Right renal pelvis (tissue), 4 donors: ENCODE data around the gene GSTO2. TPM values are rescaled to one million over a fixed set of nuclear protein-coding genes. Genes with fewer than 3 reads are reported as not detected.

ENCODE experiments used
- DNase-seq, 4 donors: peaks; one replicate each; pipeline ENCODE4 v3.0.0-alpha.2; 2013; ENCODE audit warnings: low read depth in 4 of 4, low spot score in 3 of 4, missing footprints in 1 of 4
- polyA plus RNA-seq, 4 donors: library from polyadenylated mRNA; unstranded; fragments of 120-200 nt; gene quantifications; one replicate each; pipeline ENCODE4 v1.2.1, GENCODE V29; 2013; ENCODE audit not compliant: insufficient read length in 4 of 4

GSTO2 gene
- polyA plus RNA-seq, 4 donors: 27.9 to 34.1 (median 31.4) TPM

DNA sequence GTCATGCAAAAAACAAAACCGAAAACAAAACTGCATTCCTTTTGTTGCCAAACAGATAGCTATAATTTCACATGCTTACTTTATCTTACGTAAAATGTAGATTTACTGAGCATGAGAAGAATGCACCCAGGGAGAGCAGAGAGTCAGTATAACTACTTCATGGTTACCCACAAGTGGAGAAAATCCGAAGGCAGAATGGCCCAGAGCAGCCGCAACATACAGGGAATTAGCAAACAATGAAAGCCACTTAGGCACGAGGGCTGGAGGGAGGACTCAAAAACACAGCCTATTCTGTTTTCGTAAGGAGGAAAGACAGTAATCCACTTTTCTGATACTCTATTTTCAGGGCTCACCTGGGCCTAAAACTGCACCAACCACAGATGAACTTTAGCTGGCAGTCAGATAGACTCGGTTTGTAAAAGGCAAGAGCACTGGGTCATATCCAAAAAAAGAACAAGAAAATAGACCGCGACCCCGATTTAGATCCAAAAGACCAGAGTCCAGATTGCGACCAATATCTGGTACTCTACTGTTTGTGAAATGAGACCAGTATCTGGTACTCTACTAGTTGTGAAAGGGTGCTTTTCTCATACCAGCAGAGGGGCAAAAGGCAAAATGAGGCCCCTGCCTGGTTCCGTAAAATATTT is 68.0 kb downstream of the GSTO2 start:
- no peak for DNase-seq

DNA sequence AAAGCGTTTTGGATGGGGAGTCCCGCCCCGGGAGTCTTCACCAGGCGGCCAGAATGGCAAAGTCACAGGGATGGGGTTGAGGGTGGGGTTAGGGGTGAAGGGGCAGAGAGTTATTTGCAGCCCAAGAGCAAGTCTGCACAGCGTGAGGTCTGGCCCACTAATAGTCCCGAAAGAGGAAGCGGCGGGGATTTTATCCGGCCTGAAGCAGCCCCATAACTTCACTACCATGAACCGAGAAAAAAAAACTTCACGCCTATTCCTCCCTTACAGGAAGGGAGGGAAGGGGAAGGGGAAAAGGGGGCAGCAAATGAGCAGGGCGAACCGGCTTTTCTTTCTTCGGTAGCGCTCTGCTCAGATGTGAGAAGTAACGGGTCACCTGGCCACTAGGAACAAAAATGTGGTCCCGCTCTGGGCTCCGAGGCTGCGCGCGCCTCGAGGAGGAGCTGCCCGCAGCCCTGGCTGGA is 68.6 kb downstream of the GSTO2 start:
- DNase-seq: no peak

DNA sequence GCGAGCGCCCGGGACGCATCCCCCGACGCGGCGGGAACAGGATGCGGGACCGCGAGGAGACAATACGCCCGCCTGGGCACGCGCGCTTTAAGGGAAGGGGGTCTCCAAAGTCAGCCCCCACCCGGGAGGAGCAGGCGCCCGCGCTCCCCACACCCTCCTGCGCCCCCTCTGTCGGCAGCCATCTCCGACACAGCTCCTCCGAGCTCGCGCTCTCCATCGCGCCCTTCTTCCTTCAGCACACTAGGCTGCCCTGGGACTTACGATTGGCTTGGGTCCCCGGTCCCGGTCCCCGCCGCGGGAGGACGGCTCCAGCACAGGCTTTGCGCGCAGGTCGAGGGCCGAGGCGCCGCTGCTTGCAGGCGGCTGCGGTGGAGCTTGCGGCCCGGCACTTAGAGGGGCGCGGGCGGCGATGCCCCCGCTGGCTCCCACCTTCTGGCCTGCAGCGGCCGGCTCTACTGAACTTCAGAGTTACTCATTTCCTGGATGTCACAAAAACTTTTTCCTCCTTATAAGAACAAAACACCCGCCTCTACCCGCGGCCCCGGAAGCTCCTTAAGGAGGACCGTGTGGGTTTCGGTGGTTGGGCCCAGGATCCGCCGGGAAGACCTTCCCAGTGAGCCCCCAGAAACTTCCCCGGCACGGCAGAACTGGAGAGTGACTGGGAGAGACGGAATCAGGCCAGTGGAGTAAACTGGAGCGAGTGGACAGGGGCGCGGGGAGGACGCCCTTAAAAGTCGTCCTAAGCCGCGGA is 69.2 kb downstream of the GSTO2 start, which contains the start of gene ITPRIP:
TSS of gene ITPRIP (minus strand) at position 481 of the 751 bp plus-strand sequence. CDS start 22,414 bp downstream, outside the sequence.
- no peak for DNase-seq

DNA sequence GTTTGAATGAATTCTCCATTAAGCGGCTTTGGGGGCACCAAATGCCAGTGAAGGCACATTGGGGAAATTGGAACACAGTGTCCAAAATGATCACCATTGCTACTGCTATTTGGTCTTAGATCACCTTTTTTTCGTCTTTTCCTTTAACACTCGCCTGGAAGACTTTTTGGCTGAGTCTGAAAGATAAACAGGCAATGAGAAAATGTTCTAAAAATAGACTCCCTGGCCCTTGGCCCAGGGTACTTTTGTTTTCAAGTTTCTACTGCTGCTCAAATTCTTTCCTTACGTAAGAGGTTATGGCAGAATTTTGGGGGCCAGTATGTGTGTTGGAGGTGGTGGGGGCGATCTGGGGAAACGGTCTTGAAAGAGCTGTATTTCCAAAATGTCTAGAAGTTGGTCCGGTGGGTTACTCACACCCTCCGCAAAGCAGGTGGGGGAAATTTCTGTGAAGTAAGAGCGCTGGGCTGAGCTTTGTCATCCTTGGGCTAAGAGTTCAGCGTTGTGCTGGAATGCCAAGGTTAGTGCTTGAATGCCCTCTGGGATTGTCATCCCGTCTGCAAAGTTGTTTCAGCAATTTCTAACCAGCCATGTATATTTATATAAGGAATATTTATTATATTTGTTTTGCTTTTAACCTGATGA is 70.6 kb downstream of the GSTO2 start:
- DNase-seq: peak in 1 of 4 donors; percentile 76

DNA sequence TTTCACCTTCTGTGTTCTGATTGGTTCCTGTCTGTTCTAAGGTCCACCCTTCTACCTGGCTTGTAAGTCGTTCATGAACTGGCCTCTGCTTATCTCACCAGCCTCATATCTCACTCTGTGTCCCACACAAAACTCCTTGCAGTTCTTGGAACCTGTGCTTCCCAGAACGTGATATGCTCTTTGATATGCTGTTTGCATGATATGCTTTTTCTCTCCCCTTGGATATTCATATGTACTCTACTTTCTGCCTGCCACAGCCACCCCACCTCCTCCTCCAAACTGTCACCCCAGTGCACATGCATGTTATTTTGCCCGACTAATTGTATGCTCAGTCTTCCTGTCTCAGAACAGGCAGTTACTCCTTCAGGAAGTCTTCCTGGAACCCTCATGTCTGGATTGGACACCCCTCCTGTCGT is 71.1 kb downstream of the GSTO2 start:
- DNase-seq: no peak

DNA sequence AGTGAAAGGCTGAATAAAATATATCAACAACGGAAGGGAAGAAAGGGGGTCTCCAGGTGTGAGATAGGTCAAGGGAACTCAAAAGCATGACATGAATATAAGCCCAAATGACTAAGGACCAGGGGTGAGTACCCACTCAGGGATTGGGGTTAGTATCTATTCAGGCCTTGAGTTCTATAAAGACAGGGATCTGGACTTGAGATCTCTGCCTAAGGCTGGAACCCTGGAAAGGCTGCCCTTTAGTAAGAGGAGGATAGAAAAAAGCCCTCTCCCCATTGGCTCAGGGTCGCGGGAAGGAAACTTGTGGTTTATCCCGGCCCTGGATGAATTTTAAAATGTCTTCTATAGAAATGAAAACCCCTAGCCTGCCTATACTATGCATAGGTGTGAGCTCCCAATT is 71.7 kb downstream of the GSTO2 start:
- DNase-seq: no peak

DNA sequence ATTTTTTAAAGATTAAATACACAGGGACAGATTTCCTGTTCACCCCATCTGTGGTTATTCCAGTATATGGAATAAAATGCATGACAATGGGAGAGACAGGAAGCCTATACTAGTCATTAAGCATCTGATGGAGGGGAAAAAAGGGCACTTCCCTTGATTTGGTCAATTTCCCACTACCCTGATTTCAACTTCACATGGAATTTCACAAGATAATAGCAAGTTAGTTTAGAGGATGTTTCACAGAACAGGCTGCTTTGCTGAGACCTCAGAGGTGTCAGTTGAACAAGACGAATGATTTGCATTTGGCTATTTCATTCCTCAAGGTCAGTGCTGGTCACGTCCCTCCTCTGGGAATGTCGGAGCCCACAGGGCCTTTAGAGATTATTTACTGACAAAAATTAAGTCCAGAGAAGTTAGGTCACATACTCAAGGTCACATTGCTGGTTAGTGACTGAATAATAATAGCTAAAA is 74.0 kb downstream of the GSTO2 start:
- no peak for DNase-seq

DNA sequence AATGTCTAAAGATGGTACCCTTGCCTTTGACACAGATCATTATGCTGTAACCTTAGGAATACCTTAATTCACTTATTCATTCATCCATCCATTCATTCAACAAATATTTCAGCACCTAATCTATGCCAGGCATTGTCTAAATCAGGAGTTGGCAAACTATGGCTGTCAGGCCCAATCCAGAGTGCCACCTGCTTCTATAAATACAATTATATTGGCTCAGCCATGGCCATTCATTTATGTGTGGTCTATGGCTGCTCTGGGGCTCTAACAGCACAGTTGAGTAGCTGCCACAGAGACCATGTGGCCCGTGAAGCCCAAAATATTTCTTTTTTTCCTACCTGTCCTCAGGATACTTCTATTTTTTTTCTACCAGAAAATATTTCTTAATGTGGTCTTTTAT is 75.2 kb downstream of the GSTO2 start:
- no peak for DNase-seq

DNA sequence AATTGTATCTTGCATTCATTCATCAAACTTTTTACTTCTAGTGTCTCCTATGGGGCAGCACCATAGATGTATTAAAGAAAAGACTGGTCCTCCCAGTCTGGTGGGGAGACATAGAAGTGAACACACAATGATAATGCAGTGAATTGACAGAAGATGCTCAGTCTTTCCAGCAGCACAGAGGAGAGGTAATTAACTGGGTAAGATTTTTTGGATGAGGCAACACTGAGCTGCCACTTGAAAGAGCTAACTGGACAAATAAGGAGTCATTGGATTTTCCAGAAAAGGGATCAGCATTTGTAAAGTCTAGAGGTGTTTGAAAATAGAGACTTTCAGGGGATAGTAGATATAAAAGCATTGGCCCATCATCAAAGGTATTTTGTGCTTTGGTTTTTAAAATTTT is 76.5 kb downstream of the GSTO2 start:
- DNase-seq: no peak

DNA sequence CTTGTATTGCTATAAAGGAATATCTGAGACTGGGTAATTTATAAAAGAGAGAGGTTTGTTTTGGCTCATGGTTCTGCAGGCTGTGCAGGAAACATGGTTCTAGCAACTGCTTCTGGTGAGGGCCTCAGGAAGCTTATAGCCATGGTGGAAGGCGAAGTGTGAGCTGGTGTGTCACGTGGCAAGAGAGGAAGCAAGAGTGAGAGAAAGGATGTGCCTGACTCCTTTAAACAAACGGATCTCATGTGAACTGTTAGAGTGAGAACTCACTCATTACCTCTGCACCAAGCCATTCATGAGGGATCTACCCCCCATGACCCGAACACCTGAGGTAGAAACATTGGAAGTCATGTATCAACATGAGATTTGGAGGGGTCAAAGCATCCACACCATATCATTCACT is 77.0 kb downstream of the GSTO2 start:
- DNase-seq: no peak

DNA sequence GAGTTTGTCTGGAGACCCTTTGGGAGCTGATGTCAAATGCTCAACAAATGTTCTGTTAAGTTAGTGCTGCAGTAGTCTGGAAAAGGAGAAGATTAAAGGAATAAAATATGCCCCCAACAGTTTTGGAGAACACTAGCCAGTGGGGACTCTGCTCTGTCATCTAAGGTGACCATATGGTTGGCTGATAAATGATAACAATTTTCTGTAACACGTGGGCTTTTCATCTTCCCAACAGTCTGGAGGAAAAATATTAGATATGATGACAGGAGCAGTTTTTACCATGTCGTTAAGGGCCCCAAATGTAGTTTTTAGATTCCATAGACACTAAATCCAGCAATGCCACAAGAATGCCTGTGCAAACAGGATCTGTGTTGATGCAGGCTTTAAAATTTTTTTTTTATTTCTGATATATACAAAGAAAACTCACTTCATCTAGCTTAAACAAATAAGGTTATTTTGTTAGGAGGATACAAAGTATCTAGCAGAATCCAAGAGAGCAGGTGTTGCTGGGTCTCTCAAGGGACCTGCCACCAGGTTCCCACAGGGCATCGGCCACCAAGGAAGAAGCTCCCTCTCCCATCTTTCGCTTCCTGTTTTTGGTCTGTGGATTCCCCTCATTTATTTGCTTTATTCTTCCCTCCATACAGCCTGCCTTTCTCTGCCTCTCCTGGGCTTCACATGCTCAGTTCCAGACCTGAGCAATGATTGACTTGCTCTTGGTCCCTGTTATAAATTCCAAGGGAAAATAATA is 78.5 kb downstream of the GSTO2 start:
- no peak for DNase-seq

DNA sequence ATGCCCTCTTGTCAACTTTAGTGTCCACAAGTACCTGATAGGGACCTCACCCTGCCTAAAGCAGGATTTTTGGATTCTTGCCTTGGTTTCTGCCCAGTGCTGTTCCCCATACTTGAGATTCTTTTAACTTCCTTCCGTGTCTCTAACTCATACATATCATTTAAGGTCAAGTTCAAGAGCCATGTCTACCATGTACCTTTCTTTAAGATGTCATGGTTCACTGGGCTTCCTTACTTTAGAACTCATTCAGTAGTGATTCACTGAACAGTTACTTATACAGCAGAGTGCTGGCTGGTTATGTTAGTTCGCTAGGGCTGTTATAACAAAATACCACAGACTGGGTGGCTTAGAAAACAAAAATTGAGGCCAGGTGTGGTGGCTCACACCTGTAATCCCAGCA is 79.6 kb downstream of the GSTO2 start:
- no peak for DNase-seq

DNA sequence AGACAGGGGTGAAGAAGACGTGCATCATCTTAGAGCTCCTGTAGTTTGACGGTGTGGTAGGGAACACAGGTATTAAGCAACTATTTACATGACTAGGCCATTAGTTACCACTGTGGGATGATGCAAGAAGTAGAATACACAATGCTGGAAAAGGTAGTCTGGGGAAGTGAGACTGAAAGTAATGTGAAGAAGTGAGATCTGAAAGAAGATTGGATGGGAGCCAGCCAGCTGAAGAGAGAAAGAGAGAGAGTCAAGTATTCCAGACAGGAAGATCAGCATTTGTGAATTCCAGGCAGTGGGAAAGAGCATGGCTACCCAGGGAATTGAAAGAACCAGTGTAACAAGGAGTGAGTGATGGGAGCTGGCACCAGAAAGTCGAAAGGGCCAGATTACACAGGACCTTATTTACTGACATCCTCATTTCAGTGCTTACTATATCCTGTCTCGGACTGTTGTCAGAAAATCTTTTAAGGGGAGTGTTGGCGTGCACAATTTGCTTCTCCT is 80.7 kb downstream of the GSTO2 start:
- DNase-seq: no peak

DNA sequence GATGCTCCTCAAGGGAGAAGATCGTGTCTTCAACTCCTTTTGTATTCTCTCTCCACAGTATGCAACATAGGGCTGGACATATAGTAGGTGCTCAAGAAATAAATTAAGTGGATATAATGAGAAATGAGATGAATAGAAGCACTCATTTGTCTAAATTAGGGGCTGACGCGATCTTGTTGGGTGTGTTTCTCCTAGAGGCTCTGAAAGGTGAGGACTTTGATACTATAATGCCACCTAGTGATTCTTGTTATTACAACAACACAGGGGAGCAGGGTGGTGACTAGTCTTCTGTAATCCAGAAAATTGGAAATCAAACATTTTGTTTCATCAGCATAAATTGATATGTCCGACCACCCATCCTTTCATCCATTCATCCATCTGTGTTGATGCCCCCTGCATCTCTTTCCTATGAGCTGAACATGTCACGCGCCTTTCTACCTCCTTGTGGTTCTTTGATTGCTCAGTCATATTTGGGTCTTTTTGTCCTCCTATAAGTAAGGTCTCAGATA is 81.2 kb downstream of the GSTO2 start:
- no peak for DNase-seq

DNA sequence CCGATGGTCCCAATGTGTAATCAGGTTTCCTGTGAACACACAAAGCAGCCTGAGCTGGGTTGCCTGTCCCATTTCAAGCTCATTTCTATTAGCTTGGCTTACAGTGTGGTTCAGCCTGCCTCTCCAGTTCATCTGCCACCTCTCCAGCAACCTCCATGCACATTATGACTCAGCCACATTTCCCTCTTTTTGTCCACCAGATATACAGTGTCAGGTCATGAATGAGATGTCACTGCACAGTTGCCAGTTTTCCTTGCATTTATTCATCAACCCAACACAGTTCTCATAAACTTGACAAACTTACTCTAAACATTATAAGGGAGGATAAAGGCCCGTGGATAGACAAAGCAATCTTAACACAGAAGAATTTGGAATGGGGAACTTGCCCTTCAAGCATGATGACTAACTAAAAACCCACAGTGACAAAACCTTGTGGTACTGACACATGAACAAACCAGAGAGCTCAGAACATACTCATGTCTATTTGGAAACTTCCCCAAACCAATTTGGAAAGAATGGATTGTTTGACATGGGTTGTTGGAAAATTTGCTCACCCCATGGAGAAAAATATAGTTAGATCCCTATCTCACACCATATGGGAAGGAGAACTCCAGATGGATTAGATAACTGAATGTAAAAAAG is 82.2 kb downstream of the GSTO2 start:
- DNase-seq: no peak

DNA sequence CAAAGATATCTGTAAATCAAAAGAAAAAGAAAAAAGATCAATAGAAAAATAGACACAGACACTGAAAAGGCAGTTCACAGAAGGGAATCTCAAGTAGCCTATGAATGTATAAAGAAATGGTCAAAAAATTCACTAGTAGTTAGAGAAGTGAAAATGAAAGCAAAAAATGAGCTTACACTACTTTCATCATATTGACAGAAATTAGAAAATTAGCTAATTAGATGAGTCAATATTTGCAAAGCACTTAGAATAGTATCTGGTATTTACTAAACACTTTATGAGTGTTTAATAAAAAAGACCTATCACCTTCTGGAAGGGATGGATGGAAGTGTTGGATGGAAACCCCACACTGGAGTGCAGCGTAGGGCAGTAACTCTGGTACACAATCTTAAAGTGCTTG is 82.9 kb downstream of the GSTO2 start:
- DNase-seq: no peak

DNA sequence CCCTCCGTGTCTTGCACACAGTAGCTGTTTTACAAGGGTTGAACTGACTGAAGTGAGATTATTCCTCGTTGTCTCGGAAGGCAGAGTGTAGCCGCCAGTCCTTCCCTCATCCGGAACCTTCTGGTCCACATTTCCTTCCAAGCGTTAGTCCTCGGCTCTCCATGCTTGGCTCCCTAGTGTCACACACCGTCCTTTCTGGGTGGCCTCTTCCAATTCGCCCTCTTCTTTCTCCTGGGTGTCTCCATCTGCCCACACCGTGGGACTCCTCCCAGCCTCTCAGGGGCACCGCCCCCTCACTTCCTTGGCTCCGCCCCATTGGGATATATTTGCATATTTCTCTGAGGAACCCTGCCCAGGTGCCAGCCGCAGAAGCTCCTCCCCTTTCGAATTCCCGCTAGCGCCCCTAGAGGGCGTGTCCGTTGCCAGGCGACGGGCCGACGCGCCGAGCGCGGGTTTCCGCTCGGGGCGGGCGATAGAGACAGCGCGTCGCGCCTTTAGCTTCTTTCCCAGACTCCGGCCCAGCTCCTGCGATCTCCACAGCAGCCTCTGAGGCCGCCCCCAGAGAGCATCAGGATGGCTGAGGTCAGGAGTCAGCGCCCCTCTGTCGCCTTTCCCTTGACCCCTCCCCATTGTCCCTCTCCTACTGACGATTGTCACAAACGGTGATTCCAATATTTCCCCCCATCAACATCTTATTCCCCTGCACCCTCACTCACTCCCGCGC is 84.5 kb downstream of the GSTO2 start, which contains the start of gene CFAP58:
TSS of gene CFAP58 (plus strand) at position 509 of the 724 bp plus-strand sequence. CDS start at position 574, 65 bp downstream.
- peak; percentile 81 to 86 (median 84) for DNase-seq
